Stimulated activated CD8-positive, alpha-beta memory T cell treated with anti-CD3 and anti-CD28 coated beads, Interleukin-4, amount 100 ng/mL, for 4 hours (primary cell): ENCODE measurements around the gene KHNYN.

ENCODE experiments used
- DNase-seq, 2 donors: peaks; one replicate each; pipeline ENCODE4 v3.0.0-alpha.2; 2020; ENCODE audit warnings: low read depth in 2 of 2, low spot score in 1 of 2

KHNYN gene

GRCh38 chr14:24422261-24422660 is 7.5 kb upstream of the KHNYN start:
- no peak for DNase-seq

GRCh38 chr14:24422694-24423601 is 6.8 kb upstream of the KHNYN start:
- DNase-seq = no peak

- DNase-seq = no peak
Measured at GRCh38 chr14:24425704-24426103, 4.0 kb upstream of the KHNYN start.

- DNase-seq = no peak
Measured at GRCh38 chr14:24426150-24426911, 3.4 kb upstream of the KHNYN start.

GRCh38 chr14:24426912-24427536 is 2.7 kb upstream of the KHNYN start:
- no peak for DNase-seq

GRCh38 chr14:24427537-24428508 is 1.9 kb upstream of the KHNYN start:
- DNase-seq = no peak

- DNase-seq = no peak
Measured at GRCh38 chr14:24428628-24429394, 943 bp upstream of the KHNYN start.

- DNase-seq = no peak
Measured at GRCh38 chr14:24430143-24430681, 458 bp downstream of the KHNYN start.

- peak in 1 of 2 donors; percentile 20 for DNase-seq
Measured at GRCh38 chr14:24430682-24431568, 1.2 kb downstream of the KHNYN start.

GRCh38 chr14:24431569-24432258 is 2.0 kb downstream of the KHNYN start:
- peak; percentile 70 to 73 for DNase-seq

- no peak for DNase-seq
Measured at GRCh38 chr14:24432259-24433131, 2.7 kb downstream of the KHNYN start.

- no peak for DNase-seq
Measured at GRCh38 chr14:24434036-24434435, 4.3 kb downstream of the KHNYN start.

- DNase-seq = no peak
Measured at GRCh38 chr14:24434676-24435075, 4.9 kb downstream of the KHNYN start.

- no peak for DNase-seq
Measured at GRCh38 chr14:24435192-24435810, 5.5 kb downstream of the KHNYN start.

- DNase-seq = no peak
Measured at GRCh38 chr14:24435998-24436354, 6.2 kb downstream of the KHNYN start.

- DNase-seq = no peak
Measured at GRCh38 chr14:24436355-24437019, 6.7 kb downstream of the KHNYN start.
